Stimulated activated CD8-positive, alpha-beta memory T cell treated with anti-CD3 and anti-CD28 coated beads, Interleukin-15, amount 100 ng/mL, for 48 hours (primary cell): Measurements from ENCODE around the gene IMPG1.

Experiments
- DNase-seq, 2 donors: peaks; one replicate each; pipeline ENCODE4 v3.0.0-alpha.2; 2020; ENCODE audit warnings: low read depth in 2 of 2

IMPG1 gene

DNA sequence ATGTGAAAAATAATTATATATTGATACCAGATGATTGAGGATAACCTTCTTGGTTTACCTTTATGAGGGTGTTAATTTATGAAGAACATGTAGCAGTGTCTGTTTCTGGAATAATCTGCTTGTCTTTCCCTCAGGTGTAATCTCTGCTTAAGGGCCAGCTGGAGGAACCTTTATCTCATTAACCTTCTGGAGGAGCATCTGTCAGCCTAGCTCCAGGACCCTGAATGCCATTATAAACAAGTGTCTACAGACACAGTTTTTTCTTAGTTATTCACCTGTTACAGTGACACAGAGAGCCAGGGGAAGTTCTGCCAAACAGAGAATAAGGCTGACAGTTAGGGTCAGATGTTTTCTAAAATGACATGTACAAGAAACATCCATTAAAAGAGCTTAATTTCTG, at the start of gene IMPG1:
Gene IMPG1 (minus strand): TSS at position 101 of the 400 bp plus-strand sequence. CDS start 174 bp downstream, outside the sequence.
- no peak for DNase-seq

DNA sequence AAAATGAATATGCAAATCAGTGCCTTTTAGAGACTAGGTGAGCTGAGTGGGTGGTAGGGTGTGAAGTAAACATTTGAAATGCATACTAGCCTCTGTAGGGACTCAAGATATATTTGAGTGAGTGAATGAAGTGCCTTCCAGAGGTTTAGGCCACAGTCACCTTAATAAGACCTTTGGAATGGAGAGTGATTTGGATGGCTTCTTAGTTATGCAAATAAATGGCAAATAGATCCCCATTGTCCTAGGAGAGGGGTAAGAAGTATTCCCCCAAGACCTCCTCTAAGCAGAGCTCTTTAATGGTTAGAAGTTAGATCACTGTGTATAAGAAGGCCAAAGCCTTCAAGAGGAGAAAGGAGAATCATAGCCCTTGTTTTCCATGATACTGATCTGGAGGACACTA, 47.8 kb upstream of the IMPG1 start:
- DNase-seq: no peak

DNA sequence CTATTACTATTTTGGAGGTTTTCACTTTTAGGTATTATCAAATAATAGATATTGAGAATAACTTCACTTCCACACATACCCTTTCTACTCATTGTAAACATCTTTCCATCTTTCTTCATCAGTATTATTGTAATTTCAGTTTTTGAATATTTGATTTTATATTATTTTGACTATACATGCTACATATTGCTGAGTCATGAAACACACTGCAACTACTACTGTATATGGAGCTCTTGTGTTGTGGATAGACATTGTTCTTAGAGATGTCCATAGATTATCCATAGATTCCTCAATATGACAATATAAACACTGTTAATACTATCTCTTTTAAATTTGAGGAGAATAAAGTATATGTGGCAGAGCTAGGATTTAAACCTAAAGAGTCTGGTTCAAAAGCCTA, 819 bp upstream of the IMPG1 start:
- DNase-seq: no peak

DNA sequence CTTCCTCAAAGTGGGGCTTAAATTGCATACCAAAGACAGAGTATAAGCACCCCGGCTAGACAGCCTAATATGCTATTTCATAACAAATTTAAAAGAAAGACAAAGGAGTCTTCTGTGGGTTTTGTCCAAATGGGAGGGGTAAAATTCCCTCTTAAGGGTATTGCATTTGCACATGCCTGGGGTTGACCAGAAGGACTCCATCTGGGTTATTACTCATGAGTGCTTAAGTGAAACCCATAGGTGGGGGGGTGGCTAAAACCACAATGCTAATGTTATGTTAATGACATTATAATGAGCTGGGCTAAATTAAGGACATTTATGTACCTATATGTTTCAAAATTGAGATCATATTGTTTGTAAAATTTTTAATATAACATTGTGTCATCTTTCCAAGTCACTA, 15.0 kb downstream of the IMPG1 start:
- DNase-seq: no peak

DNA sequence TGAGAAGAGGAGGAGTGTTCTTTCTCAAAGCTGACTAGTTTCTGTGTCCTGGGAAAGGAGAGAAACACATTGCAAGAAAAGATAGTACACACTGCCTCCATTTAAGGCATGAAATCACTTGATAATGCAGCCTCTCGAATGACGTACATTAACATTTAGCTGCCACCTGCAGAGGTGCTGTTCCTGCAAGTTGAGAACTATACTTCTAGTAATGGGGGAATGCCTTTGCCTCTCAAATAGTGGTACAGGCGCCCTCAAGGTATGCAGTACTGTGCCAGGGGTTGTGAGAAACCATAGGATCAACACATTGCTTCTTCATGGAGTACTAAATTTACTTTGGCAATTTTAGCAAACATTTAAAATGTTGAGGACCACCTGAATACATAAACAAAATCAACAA, 20.1 kb downstream of the IMPG1 start:
- no peak for DNase-seq

- no peak for DNase-seq
Observed at GRCh38 chr6:76043690-76044089, 28.8 kb downstream of the IMPG1 start.

- DNase-seq: no peak
Observed at GRCh38 chr6:76035713-76036112, 36.7 kb downstream of the IMPG1 start.

DNA sequence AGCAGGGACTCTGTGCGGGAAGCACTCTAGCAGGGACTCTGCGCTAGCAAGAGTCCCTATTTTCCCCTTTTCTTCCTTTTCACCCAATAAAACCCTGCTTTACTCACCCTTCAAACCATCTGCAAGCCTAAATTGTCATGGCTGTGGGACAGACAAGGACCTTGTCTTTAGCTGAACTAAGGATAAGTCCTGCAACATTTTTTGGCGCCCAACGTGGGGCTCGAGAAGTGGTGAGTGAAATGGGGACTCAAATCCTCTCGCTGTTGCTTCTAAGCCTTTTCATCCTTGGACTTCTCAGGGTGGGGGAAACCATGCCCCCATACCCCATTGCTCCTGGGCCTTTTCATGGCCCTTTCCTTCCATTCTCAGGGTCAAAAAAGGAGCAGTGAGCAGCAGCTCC, 46.4 kb downstream of the IMPG1 start:
- DNase-seq: no peak

GRCh38 chr6:76014626-76015530, 57.6 kb downstream of the IMPG1 start:
- no peak for DNase-seq

DNA sequence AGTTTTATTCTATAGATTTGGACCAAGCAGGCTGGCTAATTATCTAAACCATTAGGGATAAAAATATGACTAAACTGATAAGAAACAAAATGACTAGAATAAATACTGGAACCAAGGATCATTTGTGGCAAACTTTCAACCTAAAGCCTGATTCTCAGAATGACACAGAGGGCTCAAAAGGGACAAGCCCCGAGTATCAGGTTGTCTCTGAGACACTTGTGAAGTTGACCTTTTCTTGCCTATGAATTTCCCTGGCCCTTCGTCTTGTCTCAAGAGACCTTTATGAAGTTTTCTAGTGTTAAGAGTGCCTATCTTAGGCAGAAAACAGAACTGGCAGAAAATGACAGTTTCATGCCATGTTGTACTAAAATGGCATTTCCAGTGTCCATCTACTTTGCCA, 68.3 kb downstream of the IMPG1 start:
- no peak for DNase-seq

- DNase-seq: no peak
Observed at GRCh38 chr6:76003686-76004085, 68.8 kb downstream of the IMPG1 start.

DNA sequence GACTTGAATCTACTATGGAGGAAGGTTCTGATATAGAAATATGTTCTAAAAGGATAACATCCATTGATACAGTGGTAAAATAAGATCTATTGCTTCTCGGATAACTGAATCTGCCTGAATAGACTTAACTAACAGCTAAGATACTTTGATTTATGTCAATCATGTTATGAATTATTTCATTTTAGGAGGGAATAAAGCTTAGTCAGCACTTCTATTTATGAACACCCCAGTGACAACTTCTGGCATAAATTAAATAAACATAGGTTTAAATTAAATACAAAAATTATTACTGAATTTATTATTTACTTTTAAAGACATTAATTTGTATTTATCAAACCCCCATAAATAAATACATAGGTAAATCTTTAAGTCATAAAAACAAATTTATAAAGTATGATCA, 69.3 kb downstream of the IMPG1 start:
- DNase-seq: no peak

GRCh38 chr6:76000629-76001028, 71.8 kb downstream of the IMPG1 start:
- DNase-seq: no peak

DNA sequence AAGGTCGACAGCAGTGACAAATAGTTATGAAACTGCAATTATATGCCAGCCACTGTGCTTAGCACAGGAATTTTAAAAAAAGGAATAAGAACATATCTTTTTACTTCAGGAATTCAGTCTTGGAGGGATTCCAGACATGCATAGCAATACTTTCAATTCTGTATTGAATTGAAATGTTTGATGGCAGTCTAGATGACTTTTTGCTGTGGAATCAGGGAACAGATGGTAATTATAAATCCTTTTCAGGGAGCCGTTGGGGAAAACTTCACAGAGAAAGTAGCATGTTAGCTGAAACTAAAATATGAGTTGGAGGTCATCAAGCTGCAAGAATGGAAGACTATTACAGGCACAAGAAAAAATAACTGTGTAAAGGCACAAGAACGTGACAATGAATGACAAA, 74.8 kb downstream of the IMPG1 start:
- no peak for DNase-seq

- no peak for DNase-seq
Observed at GRCh38 chr6:75993236-75994162, 79.0 kb downstream of the IMPG1 start.

DNA sequence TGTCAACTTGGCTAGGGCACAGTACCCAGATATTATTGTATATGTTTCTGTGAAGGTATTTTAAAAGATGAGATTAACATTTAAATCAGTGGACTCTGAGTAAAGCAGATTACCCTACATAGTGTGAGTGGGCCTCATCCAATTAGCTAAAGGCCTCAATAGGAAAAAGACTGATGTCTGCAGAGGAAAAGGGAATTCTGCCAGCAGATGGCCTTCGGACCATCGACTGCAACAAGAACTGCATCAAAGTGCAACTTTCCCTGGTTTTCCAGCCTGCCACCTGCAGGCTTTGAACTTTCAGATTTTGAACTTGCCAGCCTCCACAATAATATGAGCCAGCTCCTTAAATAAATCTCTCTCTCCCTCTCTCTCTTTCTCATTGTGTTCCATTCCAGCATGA, 80.5 kb downstream of the IMPG1 start:
- DNase-seq: no peak

DNA sequence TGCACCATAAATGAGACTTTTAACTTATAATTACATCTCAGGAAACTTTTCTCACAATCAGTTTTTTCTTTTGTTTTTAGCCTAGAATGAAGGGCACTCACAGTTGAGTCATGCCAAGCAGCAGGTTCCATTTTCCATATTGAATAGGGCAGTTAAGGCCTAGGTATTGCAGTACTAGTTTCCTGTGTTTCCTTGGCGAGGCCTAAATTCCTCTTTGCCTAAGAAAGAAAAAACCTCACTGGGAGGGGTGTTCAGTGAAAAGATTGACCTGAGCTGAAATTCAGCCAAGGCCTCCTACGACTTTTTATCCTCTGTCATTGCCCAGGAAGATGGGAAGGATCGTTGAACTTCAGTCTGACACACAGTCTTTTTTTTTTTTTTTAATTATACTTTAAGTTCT, 85.5 kb downstream of the IMPG1 start:
- no peak for DNase-seq

- no peak for DNase-seq
Observed at GRCh38 chr6:75975904-75976303, 96.6 kb downstream of the IMPG1 start.

GRCh38 chr6:75970093-75970492, 102.4 kb downstream of the IMPG1 start:
- no peak for DNase-seq

GRCh38 chr6:75968143-75968542, 104.3 kb downstream of the IMPG1 start:
- no peak for DNase-seq

DNA sequence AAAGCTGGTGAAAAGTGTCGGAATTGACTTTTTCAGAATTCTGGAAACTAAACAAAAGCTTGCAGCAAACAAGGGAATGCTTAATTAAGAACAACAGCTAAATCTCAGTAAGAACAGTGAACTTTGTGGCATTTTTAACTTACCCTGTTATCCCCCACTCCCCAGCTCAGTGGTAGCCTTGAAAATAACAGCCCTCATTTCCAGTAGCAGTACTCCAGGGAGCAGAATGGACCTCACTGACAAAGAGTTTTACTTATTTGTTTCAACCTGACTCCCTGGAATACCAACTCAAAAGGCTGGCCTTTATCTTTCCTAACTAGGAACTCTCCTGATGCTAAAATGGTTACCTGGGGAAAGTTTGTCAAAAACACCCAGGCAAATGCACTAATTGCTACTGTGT, 108.9 kb downstream of the IMPG1 start:
- no peak for DNase-seq

DNA sequence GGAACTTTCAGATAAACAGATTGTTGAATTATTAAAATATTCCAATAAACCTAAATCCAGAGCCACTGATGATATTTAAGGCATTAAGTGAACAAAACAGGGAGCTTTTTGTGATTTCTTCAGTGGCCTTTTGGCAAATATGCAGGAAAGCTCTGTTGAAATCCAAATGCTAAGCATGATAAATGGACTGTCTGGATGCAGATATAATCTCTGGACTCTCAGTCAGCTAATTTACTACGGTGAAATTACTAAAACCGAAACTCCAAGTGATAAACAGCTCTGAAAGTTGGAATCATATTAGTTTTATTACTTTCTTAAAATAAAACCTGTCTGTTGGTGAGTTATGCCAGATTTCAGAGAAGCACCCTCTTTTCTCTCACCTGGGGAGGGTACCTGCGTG, 120.3 kb downstream of the IMPG1 start:
- no peak for DNase-seq

DNA sequence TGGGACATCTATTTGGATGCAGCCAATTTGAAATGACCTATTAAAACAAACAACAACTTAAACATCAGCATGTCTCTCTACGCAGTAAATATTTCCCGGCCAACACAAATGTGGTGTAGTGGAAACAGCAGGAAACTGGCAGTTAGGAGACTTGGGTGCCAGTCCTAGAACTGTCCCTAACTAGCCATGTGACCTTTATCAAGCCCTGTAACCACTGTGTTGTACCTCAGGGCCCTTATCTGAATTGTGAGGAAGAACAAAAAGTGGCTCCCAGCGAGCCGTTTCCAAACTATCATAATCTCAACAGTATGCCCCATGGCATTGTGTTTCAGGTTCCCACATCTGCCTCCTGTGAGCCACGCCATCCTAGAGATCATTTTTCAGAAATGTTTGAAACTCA, 124.5 kb downstream of the IMPG1 start:
- DNase-seq: no peak
